Ovary (tissue), 3 donors: ENCODE measurements around the gene NECTIN1.

Experiments used
- CTCF ChIP-seq, 3 donors: fragments of 450-650 bp in 2 of 3; fragments of 200-600 bp in 1 of 3; IDR thresholded peaks; one replicate each; pipeline versions ENCODE4 v1.5.1 to v1.8.0; 2016 to 2022; ENCODE audit warnings: antibody characterized with exemption in 3 of 3, mild to moderate bottlenecking in 1 of 3
- POLR2A ChIP-seq: fragments of 450-650 bp; IDR thresholded peaks from one replicate; pipeline ENCODE4 v1.6.1; 2017; ENCODE audit warnings: antibody characterized with exemption, mild to moderate bottlenecking, moderate library complexity
- donor health status: DM: no; HTN: no; CAD: no.

GRCh38 chr11:119671561-119672015 lies 57.4 kb downstream of the NECTIN1 start:
- TF ChIP-seq CTCF (IDR thresholded peaks at IDR 0.05) (no peak), POLR2A (no peak)
